HEK293 (cell line): ENCODE measurements around the gene ISOC2.
A peak's percentile ranks its signal among the peaks of the same experiment; 100 is the strongest.

Experiments
- GLI4 ChIP-seq: fragments of 450-650 bp; formaldehyde crosslinking; IDR thresholded peaks from 2 replicates; pipeline ENCODE4 v1.5.1; 2016; ENCODE audit warnings: missing biosample characterization, missing genetic modification characterization
- HIC1 ChIP-seq: fragments of 450-650 bp; formaldehyde crosslinking; IDR thresholded peaks from 2 replicates; pipeline ENCODE4 v1.5.1; 2016; ENCODE audit warnings: missing biosample characterization, missing genetic modification characterization
- HOXD13 ChIP-seq: sonication (generic); formaldehyde crosslinking; IDR thresholded peaks from 2 replicates; pipeline ENCODE4 v1.8.0; 2022; ENCODE audit warnings: missing genetic modification reagents, borderline replicate concordance
- OSR2 ChIP-seq: fragments of 450-650 bp; formaldehyde crosslinking; IDR thresholded peaks from 2 replicates; pipeline ENCODE4 v1.5.1; 2016; ENCODE audit warnings: missing biosample characterization, missing genetic modification characterization
- SCRT1 ChIP-seq: fragments of 450-650 bp; formaldehyde crosslinking; IDR thresholded peaks from 2 replicates; pipeline ENCODE4 v1.5.1; 2016; ENCODE audit warnings: missing biosample characterization, missing genetic modification characterization, borderline replicate concordance
- TSHZ1 ChIP-seq: fragments of 450-650 bp; formaldehyde crosslinking; IDR thresholded peaks from 2 replicates; pipeline ENCODE4 v1.5.1; 2016; ENCODE audit warnings: missing biosample characterization, missing genetic modification characterization, borderline replicate concordance
- YY1 ChIP-seq: fragments of 450-650 bp; formaldehyde crosslinking; IDR thresholded peaks from 2 replicates; pipeline ENCODE4 v1.5.1; 2018; ENCODE audit warnings: missing biosample characterization, missing genetic modification characterization
- ZBTB11 ChIP-seq: fragments of 450-650 bp; formaldehyde crosslinking; conservative IDR thresholded peaks from 2 replicates; pipeline ENCODE4 v1.5.1; 2016; ENCODE audit warnings: low read depth, missing biosample characterization, missing genetic modification characterization
- ZBTB48 ChIP-seq: fragments of 450-650 bp; formaldehyde crosslinking; IDR thresholded peaks from 2 replicates; pipeline ENCODE4 v1.5.1; 2016; ENCODE audit warnings: missing biosample characterization, missing genetic modification characterization
- ZEB2 ChIP-seq: fragments of 450-650 bp; formaldehyde crosslinking; IDR thresholded peaks from 2 replicates; pipeline ENCODE4 v1.5.1; 2016; ENCODE audit warnings: missing biosample characterization, missing genetic modification characterization
- ZFP69B ChIP-seq: fragments of 450-650 bp; formaldehyde crosslinking; IDR thresholded peaks from 2 replicates; pipeline ENCODE4 v1.5.1; 2016; ENCODE audit warnings: missing biosample characterization, missing genetic modification characterization
- ZNF10 ChIP-seq: fragments of 450-650 bp; formaldehyde crosslinking; IDR thresholded peaks from 2 replicates; pipeline ENCODE4 v1.5.1; 2017; ENCODE audit warnings: missing biosample characterization, missing genetic modification characterization
- ZNF132 ChIP-seq: fragments of 450-650 bp; formaldehyde crosslinking; IDR thresholded peaks from 2 replicates; pipeline ENCODE4 v1.5.1; 2017; ENCODE audit warnings: missing biosample characterization, missing genetic modification characterization, borderline replicate concordance
- ZNF174 ChIP-seq: fragments of 450-650 bp; formaldehyde crosslinking; IDR thresholded peaks from 2 replicates; pipeline ENCODE4 v1.5.0; 2017; ENCODE audit warnings: missing biosample characterization, mild to moderate bottlenecking, missing genetic modification characterization
- ZNF18 ChIP-seq: fragments of 450-650 bp; formaldehyde crosslinking; IDR thresholded peaks from 2 replicates; pipeline ENCODE4 v1.5.1; 2016; ENCODE audit warnings: missing biosample characterization, missing genetic modification characterization
- ZNF221 ChIP-seq: fragments of 450-650 bp; formaldehyde crosslinking; IDR thresholded peaks from 2 replicates; pipeline ENCODE4 v1.5.1; 2017; ENCODE audit warnings: missing biosample characterization, missing genetic modification characterization, borderline replicate concordance
- ZNF311 ChIP-seq: fragments of 450-650 bp; formaldehyde crosslinking; IDR thresholded peaks from 2 replicates; pipeline ENCODE4 v1.5.1; 2017; ENCODE audit warnings: missing biosample characterization, missing genetic modification characterization, borderline replicate concordance
- ZNF37A ChIP-seq: fragments of 450-650 bp; IDR thresholded peaks from 2 replicates; pipeline ENCODE4 v1.5.1; 2018; ENCODE audit warnings: missing biosample characterization, missing genetic modification characterization
- ZNF449 ChIP-seq: fragments of 450-650 bp; formaldehyde crosslinking; IDR thresholded peaks from 2 replicates; pipeline ENCODE4 v1.5.1; 2017; ENCODE audit warnings: missing biosample characterization, mild to moderate bottlenecking, missing genetic modification characterization, moderate library complexity
- ZNF473 ChIP-seq: fragments of 450-650 bp; formaldehyde crosslinking; IDR thresholded peaks from 2 replicates; pipeline ENCODE4 v1.5.1; 2017; ENCODE audit warnings: missing biosample characterization, missing genetic modification characterization
- ZNF501 ChIP-seq: fragments of 450-650 bp; formaldehyde crosslinking; IDR thresholded peaks from 2 replicates; pipeline ENCODE4 v1.5.1; 2016; ENCODE audit warnings: missing biosample characterization, missing genetic modification characterization
- ZNF510 ChIP-seq: fragments of 450-650 bp; formaldehyde crosslinking; IDR thresholded peaks from 2 replicates; pipeline ENCODE4 v1.5.1; 2018; ENCODE audit warnings: mild to moderate bottlenecking, missing genetic modification characterization, missing biosample characterization; ENCODE audit not compliant: insufficient replicate concordance
- ZNF513 ChIP-seq: fragments of 450-650 bp; IDR thresholded peaks from 2 replicates; pipeline ENCODE4 v1.5.1; 2018; ENCODE audit warnings: missing biosample characterization, missing genetic modification characterization
- ZNF626 ChIP-seq: fragments of 450-650 bp; sonication (Bioruptor Pico); formaldehyde crosslinking; IDR thresholded peaks from 2 replicates; pipeline ENCODE4 v1.5.1; 2018; ENCODE audit warnings: missing biosample characterization, missing genetic modification characterization, inconsistent platforms
- ZNF677 ChIP-seq: fragments of 450-650 bp; IDR thresholded peaks from 2 replicates; pipeline ENCODE4 v1.5.0; 2018; ENCODE audit warnings: missing biosample characterization, mild to moderate bottlenecking, missing genetic modification characterization, moderate library complexity
- ZNF701 ChIP-seq: fragments of 450-650 bp; formaldehyde crosslinking; IDR thresholded peaks from 2 replicates; pipeline ENCODE4 v1.5.1; 2016; ENCODE audit warnings: missing biosample characterization, missing genetic modification characterization

Gene ISOC2

GRCh38 chr19:55503502-55504251 lies 42.2 kb upstream of the ISOC2 start (continued):
- TF ChIP-seq HIC1 (tag by site-specific recombination) (no peak; the same call in 1 of the 2 replicates), ZFP69B (tag by site-specific recombination) (peak; percentile 99), ZNF449 (tag by site-specific recombination) (no peak), ZEB2 (tag by site-specific recombination) (peak; percentile 43; the same call in 1 of the 2 replicates), TSHZ1 (no peak), ZNF221 (tag by site-specific recombination) (no peak), OSR2 (tag by site-specific recombination) (no peak), ZNF677 (no peak), ZNF132 (no peak), ZNF501 (tag by site-specific recombination) (no peak), GLI4 (tag by site-specific recombination) (peak; percentile 89), YY1 (no peak), ZNF18 (tag by site-specific recombination) (no peak), ZBTB48 (no peak), ZNF311 (tag by site-specific recombination) (0 out of 2 replicates have a peak, but pooled peaks have one; percentile 74), ZNF10 (tag by site-specific recombination) (no peak), HOXD13 (CRISPR knock-in tag) (no peak), ZNF37A (tag by site-specific recombination) (no peak), ZNF174 (tag by site-specific recombination) (no peak), SCRT1 (no peak), ZNF626 (tag by site-specific recombination) (no peak), ZNF473 (no peak), ZNF513 (tag by site-specific recombination) (no peak), ZNF510 (tag by site-specific recombination) (no peak), ZNF701 (tag by site-specific recombination) (no peak), ZBTB11 (peak; percentile 42)
